K562 (cell line): ENCODE measurements around the gene FBXW11. TPM values are rescaled to one million over a fixed set of nuclear protein-coding genes. Genes with fewer than 3 reads are reported as not detected.

Experiments
- polyA plus RNA-seq, 8 experiments: library from polyadenylated mRNA; depleted of rRNA in 4 of 8; stranded (reverse) in 5 of 8; unstranded in 3 of 8; fragments of >200 nt; fragmentation: Nextera tagmentation in 2 of 8; fragmentation: Illumina TruSeq in 1 of 8; extraction: Ambion mirVana in 2 of 8; extraction: Trizol in 1 of 8; gene quantifications; 2 replicates each; pipeline versions ENCODE4 v1.2.1 to v1.2.3, GENCODE V29; 2011 to 2014; ENCODE audit warnings: inconsistent platforms in 1 of 8, missing spikeins in 1 of 8
- total RNA-seq, 7 experiments: library from RNA; depleted of rRNA in 6 of 7; stranded (reverse); fragments of >200 nt in 6 of 7; fragmentation: Illumina TruSeq in 2 of 7; extraction: Trizol in 2 of 7; gene quantifications; 2 replicates each; pipeline versions ENCODE4 v1.2.1 to v1.2.3, GENCODE V29; 2011 to 2021; ENCODE audit warnings: low replicate concordance in 1 of 7

The FBXW11 gene
- total and polyA plus RNA-seq, 9 of the 15 experiments (the other 6 are each of a cell fraction or from before 2014, with no cell fraction given), result 3.0 to 28.6 (median 23.6) TPM

Other genes with a start within 250 kb of the FBXW11 start
- not detected in 2 replicates for gene SMIM23, start 220.8 kb downstream of the FBXW11 start, total RNA-seq (2014; rRNA removed)
- gene SMIM23, start 220.8 kb downstream of the FBXW11 start, total RNA-seq (2014; rRNA removed; fragmentation: Illumina TruSeq; extraction: Trizol), result not detected in 2 replicates
- gene SMIM23, start 220.8 kb downstream of the FBXW11 start, total RNA-seq (2015; rRNA removed; fragmentation: Illumina TruSeq; extraction: Trizol), result not detected in 2 replicates
- gene SMIM23, start 220.8 kb downstream of the FBXW11 start, total RNA-seq (2021), result not detected in 2 replicates
- gene SMIM23, start 220.8 kb downstream of the FBXW11 start, polyA plus RNA-seq (2011; rRNA removed), result not detected in 2 replicates
- gene SMIM23, start 220.8 kb downstream of the FBXW11 start, polyA plus RNA-seq (2014; fragmentation: Illumina TruSeq; extraction: Trizol), result not detected in 2 replicates
- gene SMIM23, start 220.8 kb downstream of the FBXW11 start, polyA plus RNA-seq (2014; fragmentation: Nextera tagmentation; extraction: Ambion mirVana), result not detected
- gene SMIM23, start 220.8 kb downstream of the FBXW11 start, polyA plus RNA-seq (2014; rRNA removed), result not detected in 2 replicates
- 3.9 and 4.0 TPM in 2 replicates for gene STK10, start 181.6 kb upstream of the FBXW11 start, total RNA-seq (2014; rRNA removed)
- gene STK10, start 181.6 kb upstream of the FBXW11 start, total RNA-seq (2014; rRNA removed; fragmentation: Illumina TruSeq; extraction: Trizol), result 1.8 and 2.4 TPM in 2 replicates
- gene STK10, start 181.6 kb upstream of the FBXW11 start, total RNA-seq (2015; rRNA removed; fragmentation: Illumina TruSeq; extraction: Trizol), result 2.8 and 3.1 TPM in 2 replicates
- 6.7 and 7.5 TPM in 2 replicates for gene STK10, start 181.6 kb upstream of the FBXW11 start, total RNA-seq (2021)
- gene STK10, start 181.6 kb upstream of the FBXW11 start, polyA plus RNA-seq (2011; rRNA removed), result 1.5 and 2.3 TPM in 2 replicates
- 3.3 TPM in 2 replicates for gene STK10, start 181.6 kb upstream of the FBXW11 start, polyA plus RNA-seq (2014; fragmentation: Illumina TruSeq; extraction: Trizol)
- under 1 TPM; 0.30 to 0.55 TPM for gene STK10, start 181.6 kb upstream of the FBXW11 start, polyA plus RNA-seq (2014; fragmentation: Nextera tagmentation; extraction: Ambion mirVana)
- 1.9 and 3.2 TPM in 2 replicates for gene STK10, start 181.6 kb upstream of the FBXW11 start, polyA plus RNA-seq (2014; rRNA removed)
- not detected in 2 replicates for gene EFCAB9, start 187.5 kb upstream of the FBXW11 start, total RNA-seq (2014; rRNA removed)
- not detected in 2 replicates for gene EFCAB9, start 187.5 kb upstream of the FBXW11 start, total RNA-seq (2014; rRNA removed; fragmentation: Illumina TruSeq; extraction: Trizol)
- gene EFCAB9, start 187.5 kb upstream of the FBXW11 start, total RNA-seq (2015; rRNA removed; fragmentation: Illumina TruSeq; extraction: Trizol), result not detected in 2 replicates
- gene EFCAB9, start 187.5 kb upstream of the FBXW11 start, total RNA-seq (2021), result not detected in 2 replicates
- not detected in 2 replicates for gene EFCAB9, start 187.5 kb upstream of the FBXW11 start, polyA plus RNA-seq (2011; rRNA removed)
- gene EFCAB9, start 187.5 kb upstream of the FBXW11 start, polyA plus RNA-seq (2014; fragmentation: Illumina TruSeq; extraction: Trizol), result not detected in 2 replicates
- not detected for gene EFCAB9, start 187.5 kb upstream of the FBXW11 start, polyA plus RNA-seq (2014; fragmentation: Nextera tagmentation; extraction: Ambion mirVana)
- not detected in 2 replicates for gene EFCAB9, start 187.5 kb upstream of the FBXW11 start, polyA plus RNA-seq (2014; rRNA removed)